ENCODE measurements around the gene EMC9.

Gene EMC9

DNA sequence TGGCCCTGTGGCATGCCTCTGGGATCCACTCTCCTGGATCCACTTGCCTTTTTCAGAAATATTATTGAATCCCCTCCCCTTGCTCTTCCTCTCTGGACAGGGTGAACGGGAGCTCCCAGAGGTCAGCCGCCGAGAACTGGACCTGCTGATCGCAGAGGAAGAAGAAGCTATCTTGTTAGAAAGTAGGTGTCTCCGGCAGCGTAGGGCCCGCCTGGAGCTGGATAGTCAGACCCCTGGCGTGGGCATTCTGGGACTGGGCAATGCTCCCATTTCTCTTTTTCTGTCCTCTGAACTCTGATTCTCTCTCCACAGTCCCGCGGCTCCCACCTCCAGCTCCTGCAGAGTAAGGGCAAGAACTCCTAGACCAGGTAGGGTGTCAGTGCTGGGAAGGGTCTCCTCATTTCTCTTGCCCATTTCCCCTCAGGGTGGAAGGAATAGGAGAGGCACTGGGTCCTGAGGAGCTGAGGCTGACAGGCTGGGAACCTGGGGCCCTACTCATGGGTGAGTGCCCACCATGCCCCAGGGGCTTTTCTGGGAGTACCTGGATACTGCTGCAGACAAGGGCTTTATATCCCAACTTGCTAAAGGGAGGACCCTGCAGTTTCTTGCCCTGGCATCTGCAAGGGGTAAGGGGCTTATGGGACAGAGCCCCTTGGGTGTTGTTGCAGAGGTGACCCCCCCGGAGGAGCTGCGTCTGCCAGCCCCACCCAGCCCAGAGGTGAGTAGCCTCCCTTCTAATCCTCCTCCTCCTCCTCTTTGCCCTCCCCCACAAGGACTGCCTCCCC is 35.8 kb upstream of the EMC9 start:
- no peak for DNase-seq (ENCODE audit: low spot score)

DNA sequence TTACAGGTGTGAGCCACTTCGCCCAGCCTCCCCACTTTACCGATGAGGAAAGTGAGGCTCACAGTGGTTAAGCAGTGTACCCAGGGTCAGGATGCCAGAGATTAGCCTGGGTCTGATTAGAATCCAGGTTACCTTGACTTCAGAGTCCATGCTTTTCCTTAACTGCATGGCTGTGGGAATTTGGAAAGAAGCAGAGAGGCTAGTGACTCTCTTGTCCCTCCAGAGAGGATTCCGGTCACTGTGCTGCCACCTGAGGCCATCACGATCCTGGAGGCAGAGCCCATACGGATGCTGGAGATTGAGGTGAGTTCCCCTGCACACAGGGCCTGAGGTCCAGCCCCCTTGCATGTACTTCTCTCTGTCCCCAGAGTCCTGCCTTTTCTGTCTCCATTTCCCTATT is 35.2 kb upstream of the EMC9 start:
- no peak for DNase-seq (ENCODE audit: low spot score)

DNA sequence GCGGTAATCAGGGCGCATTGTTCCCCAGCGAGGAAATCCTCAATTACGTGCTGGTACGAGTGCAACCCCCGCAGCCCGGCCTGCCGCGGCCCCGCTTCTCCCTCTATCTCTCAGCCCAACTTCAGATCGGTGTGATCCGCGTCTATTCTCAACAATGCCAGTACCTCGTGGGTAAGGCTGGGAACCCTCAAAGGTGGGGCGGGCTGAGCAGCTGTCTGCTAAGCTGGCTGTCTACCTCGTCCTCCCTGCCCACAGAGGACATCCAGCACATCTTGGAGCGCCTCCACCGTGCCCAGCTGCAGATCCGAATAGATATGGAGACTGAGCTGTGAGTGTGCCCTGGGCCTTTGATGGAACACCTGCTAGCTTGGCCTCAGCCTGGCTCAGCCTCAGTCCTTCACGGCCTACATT is 31.5 kb upstream of the EMC9 start:
- no peak for DNase-seq (ENCODE audit: low spot score)

DNA sequence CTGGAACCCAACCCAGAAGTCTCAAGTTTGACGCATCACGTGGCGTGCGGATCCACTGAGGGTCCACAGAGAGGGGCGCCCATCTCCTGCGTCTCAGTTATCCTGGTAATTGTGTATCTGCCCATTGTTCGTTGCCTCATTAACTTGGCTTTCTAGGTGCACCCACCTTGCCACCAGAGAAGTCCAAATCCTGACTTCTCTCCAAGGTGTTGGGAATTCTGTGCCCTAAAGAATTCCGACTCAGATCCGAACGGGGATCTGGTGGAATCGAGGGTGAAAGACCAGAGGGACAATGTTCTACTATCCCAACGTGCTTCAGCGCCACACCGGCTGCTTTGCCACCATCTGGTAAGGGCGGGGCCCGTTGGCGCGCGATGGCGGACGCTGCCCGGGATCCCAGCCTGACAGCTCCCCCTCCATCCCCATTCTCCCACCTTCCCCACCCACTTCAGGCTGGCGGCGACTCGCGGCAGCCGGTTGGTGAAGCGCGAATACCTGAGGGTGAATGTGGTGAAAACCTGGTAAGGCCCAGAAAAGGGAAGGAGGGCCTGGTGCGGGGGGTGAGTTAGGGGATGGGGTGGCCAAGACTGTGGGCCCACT is 31.0 kb upstream of the EMC9 start:
- DNase-seq (ENCODE audit: low spot score), result no peak

DNA sequence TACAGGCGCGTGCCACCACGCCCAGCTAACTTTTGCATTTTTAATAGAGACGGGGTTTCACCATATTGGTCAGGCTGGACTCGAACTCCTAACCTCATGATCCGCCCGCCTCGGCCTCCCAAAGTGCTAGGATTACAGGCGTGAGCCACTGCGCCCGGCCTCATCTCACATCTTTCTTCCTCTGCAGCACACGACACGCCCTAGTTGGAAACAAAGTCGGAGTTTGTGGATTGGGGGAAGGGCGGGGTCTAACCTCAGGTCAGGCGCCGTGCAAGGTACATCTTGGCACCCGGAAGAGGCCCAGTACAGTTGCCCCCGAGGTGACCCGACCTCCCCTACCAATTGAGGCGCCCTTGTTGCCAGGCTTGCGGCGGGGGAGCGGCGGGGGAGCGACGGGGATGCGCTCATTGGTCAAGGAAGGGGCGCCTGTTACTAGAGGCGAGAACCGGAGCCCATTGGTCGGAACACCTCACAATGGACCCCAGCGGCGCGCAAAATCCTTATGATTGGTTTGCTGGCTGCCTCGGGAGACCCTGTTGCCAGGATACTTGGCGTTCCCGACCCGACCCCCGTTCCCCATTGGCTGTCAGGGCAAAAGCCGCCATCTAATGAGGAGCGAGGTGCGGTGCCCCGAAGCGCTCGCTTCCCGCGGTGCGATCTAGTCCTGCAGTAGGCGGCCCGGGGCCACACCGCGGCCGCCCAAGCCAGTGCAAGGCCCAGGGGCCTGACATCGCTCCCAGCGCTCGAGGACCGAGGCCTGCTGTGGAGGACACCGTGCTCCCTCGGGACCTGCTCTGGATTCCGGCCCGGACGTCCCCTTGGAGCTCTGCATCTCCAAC is 30.2 kb upstream of the EMC9 start, which contains the start of gene REC8:
Gene REC8, plus strand, starts transcription at position 659 of the 839 bp plus-strand sequence. CDS start 473 bp downstream, outside the sequence.
- DNase-seq (ENCODE audit: low spot score), result peak; percentile 92

- DNase-seq (ENCODE audit: low spot score), result no peak
Measured at GRCh38 chr14:24167469-24168114, 26.2 kb upstream of the EMC9 start.

- DNase-seq (ENCODE audit: low spot score), result no peak
Measured at GRCh38 chr14:24165785-24166184, 24.4 kb upstream of the EMC9 start.

DNA sequence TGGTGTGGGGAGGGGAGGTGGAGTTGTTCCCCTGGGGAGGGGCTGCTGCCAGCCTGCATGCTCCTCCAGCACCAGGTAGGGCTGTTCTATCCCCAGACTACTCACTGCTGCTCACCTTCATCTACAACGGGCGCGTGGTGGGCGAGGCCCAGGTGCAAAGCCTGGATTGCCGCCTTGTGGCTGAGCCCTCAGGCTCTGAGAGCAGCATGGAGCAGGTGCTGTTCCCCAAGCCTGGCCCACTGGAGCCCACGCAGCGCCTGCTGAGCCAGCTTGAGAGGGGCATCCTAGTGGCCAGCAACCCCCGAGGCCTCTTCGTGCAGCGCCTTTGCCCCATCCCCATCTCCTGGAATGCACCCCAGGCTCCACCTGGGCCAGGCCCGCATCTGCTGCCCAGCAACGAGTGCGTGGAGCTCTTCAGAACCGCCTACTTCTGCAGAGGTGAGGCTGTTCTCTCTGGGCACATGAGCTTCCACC is 23.2 kb upstream of the EMC9 start:
- no peak for DNase-seq (ENCODE audit: low spot score)

DNA sequence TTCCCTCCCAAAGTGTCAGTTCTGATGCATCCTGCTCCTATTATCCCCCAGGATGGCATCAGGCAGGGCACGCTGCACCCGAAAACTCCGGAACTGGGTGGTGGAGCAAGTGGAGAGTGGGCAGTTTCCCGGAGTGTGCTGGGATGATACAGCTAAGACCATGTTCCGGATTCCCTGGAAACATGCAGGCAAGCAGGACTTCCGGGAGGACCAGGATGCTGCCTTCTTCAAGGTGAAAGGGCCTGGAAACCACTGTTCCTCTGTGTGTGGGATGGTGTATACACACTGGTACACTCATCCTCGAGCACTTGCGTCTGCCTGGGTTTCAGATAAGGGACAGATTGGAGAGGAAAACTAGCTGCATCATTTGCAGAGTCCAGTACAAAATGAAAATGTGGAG is 20.7 kb upstream of the EMC9 start:
- no peak for DNase-seq (ENCODE audit: low spot score)

DNA sequence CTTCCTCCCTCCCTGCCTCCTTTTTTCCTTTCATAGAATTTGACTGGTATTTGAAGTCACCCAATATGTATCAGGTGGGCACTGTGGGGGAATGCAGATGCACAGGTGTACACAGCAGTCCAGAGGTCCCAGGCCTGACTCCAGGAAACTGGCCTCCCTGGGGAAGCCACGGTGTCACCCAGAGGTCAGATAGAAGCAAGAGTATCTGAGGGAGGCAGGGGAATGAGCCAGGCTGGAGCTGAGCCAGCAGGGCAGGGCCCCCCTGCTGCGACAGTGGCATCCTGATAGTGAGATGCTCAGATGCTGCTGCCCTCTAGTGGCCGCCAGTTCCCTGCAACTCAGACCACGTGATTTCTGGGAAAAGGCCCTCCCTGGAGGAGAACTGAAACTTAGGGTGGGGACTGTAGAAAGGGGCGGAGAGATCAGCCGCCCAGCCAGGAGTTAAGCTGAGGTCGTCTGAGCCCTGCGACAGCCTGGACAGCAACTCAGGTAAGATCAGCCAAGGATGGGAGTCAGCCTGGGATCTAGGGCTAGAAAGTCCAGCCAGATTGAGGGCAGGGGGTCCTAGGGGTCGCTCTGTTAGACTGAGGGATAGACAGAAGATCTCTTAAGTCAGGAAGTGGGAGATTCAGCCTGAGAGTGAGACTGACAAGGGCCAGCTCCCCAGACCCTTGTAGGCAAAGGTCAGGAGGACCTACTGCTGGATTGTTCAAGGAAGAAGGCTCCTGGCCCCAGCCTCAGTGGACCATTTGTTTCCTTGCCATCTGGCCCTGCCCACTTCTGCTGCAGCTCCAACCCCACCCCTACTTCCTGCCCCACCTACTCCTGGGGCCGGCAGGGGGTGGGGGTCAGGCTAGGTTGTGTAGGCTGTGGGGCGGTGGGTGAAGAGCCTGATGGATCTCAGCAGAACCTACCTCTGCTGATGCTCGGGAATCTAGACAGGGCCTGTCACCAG is 19.7 kb upstream of the EMC9 start, which contains the start of gene IRF9:
Gene IRF9, plus strand, starts transcription at position 416 of the 955 bp plus-strand sequence. CDS start 880 bp downstream, outside the sequence.
- peak; percentile 96 for DNase-seq (ENCODE audit: low spot score)

GRCh38 chr14:24160499-24160849 is 19.1 kb upstream of the EMC9 start:
- no peak for DNase-seq (ENCODE audit: low spot score)

DNA sequence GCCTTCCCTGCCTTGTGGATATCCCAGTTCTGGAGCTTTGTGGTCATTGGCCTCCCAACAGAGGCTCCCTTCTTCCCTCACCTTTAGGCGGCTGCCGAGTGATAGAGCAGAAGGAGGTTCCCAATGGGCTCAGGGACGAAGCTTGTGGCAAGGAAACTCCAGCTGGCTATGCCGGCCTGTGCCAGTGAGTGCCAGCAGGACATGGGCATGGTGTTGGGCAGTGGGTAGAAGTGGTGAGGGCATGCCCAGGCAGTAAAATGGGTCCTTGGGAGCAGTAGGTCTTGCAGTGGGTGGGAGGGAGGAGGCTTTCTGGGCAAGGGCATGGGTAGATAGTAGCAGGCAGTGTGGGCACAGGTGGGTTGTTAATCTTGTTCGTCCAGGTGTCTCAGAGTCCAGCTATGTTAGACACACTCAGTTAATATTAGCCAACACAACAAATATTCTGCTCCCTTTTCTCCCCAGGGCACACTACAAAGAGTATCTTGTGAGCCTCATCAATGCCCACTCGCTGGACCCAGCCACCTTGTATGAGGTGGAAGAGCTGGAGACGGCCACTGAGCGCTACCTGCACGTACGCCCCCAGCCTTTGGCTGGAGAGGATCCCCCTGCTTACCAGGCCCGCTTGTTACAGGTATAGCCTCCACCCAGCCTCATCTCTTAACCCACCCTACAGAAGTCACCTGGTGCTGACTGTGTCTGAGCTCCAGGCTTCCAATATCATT is 18.5 kb upstream of the EMC9 start:
- DNase-seq (ENCODE audit: low spot score), result no peak

DNA sequence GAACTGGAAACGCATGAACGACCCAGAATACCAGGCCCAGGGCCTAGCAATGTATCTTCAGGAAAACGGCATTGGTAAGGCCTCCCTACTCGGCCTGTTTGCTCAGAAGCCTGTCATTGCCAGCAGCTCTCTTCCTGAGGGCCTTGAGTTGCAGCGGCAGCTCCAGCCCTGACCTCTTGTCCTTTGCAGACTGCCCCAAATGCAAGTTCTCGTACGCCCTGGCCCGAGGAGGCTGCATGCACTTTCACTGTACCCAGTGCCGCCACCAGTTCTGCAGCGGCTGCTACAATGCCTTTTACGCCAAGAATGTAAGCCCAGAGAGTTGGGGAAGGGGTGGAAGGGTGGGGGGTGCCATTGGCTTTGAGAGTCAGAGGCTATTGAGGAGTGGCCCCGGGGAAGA is 15.9 kb upstream of the EMC9 start:
- no peak for DNase-seq (ENCODE audit: low spot score)

DNA sequence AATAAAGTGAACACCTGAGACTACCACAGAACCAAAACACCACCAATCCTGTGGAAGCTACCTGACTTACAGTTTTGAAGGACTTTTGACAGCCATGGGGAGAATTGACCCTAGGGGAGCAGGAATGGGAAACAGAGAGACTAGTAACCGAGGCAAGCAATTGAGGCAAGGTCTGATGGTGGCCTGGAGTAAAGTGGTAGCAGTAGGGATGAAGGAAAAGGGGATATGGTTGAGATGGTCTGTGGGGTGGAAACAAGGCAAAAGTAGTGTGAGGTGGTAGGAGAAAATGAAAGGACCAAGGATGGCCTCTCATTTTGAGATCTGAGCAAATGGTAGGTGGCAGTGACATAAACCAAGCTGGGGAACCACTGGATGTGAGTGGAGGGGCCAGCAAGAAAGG is 15.4 kb upstream of the EMC9 start:
- DNase-seq (ENCODE audit: low spot score), result no peak

DNA sequence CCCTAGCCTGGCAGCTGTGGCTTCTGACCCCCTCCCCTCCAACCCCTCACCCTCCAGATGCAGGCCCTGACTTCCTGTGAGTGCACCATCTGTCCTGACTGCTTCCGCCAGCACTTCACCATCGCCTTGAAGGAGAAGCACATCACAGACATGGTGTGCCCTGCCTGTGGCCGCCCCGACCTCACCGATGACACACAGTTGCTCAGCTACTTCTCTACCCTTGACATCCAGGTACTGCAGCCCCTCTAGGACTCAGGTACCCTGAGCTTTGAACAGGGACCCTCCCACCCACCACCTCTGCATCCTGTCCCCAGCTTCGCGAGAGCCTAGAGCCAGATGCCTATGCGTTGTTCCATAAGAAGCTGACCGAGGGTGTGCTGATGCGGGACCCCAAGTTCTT is 13.7 kb upstream of the EMC9 start:
- no peak for DNase-seq (ENCODE audit: low spot score)

GRCh38 chr14:24151404-24152080 is 10.2 kb upstream of the EMC9 start:
- DNase-seq (ENCODE audit: low spot score), result no peak

GRCh38 chr14:24150993-24151392 is 9.6 kb upstream of the EMC9 start:
- no peak for DNase-seq (ENCODE audit: low spot score)

GRCh38 chr14:24150567-24150966 is 9.2 kb upstream of the EMC9 start:
- no peak for DNase-seq (ENCODE audit: low spot score)

- no peak for DNase-seq (ENCODE audit: low spot score)
Measured at GRCh38 chr14:24150061-24150460, 8.7 kb upstream of the EMC9 start.

Measured in globus pallidus (tissue), 1 donor.